Thoracic aorta (tissue), 2 donors: Measurements from ENCODE around the gene CSNK1D. TPM values are rescaled to one million over a fixed set of nuclear protein-coding genes. Genes with fewer than 3 reads are reported as not detected.

Source experiments
- ATAC-seq: fragments of 150-250 bp; one replicate; pipeline ENCODE4 v1.8.0; 2017; ENCODE audit warnings: low read depth; ENCODE audit not compliant: insufficient number of reproducible peaks, low FRiP score
- DNase-seq: peaks from one replicate; pipeline ENCODE4 v3.0.0-alpha.2; 2020; ENCODE audit warnings: low spot score
- H3K27ac ChIP-seq, 2 donors: fragments of 200-600 bp; sonication (generic); 1 replicate in 1 of 2; 2 replicates in 1 of 2; pipeline ENCODE4 v1.5.1; 2016; ENCODE audit warnings: mild to moderate bottlenecking in 2 of 2, moderate library complexity in 2 of 2
- H3K27me3 ChIP-seq: fragments of 200-600 bp; sonication (generic); replicated peaks from 2 replicates; pipeline ENCODE4 v1.6.0; 2016; ENCODE audit warnings: mild to moderate bottlenecking; ENCODE audit not compliant: insufficient read depth
- H3K36me3 ChIP-seq: fragments of 200-600 bp; sonication (generic); one replicate; pipeline ENCODE4 v1.5.1; 2016
- H3K4me1 ChIP-seq, 2 donors: fragments of 200-600 bp; sonication (generic); 1 replicate in 1 of 2; 2 replicates in 1 of 2; pipeline versions ENCODE4 v1.5.1 to v1.6.0; 2016; ENCODE audit warnings: low read depth in 2 of 2, mild to moderate bottlenecking in 1 of 2; ENCODE audit not compliant: control insufficient read depth in 1 of 2
- H3K4me3 ChIP-seq: fragments of 200-600 bp; sonication (generic); 2 replicates; pipeline ENCODE4 v1.5.1; 2016; ENCODE audit warnings: mild to moderate bottlenecking
- H3K9me3 ChIP-seq: fragments of 200-600 bp; sonication (generic); 2 replicates; pipeline ENCODE4 v1.5.1; 2016
- total RNA-seq, 2 donors: library from RNA; depleted of rRNA; stranded (reverse); fragments of >200 nt; gene quantifications; one replicate each; pipeline versions ENCODE4 v1.1.0 to v1.2.3, GENCODE V29; 2016
- TF ChIP-seq, protein P1 (sequence below): fragments of 200-600 bp; sonication (generic); IDR thresholded peaks from one replicate; pipeline ENCODE4 v1.5.1; 2019; ENCODE audit warnings: antibody characterized with exemption

The CSNK1D gene
- total RNA-seq, 2 donors from 2014 or later = 69.5 to 71.9 TPM

- no peak overlapping the region for H3K4me3 ChIP-seq
- H3K9me3 ChIP-seq = no peaks in the 10 kb centered on the region
- no peaks in the 10 kb centered on the region for H3K27me3 ChIP-seq
- ATAC-seq = no peak
- H3K36me3 ChIP-seq = no peaks in the 10 kb centered on the region
- TF ChIP-seq, protein P1, sequence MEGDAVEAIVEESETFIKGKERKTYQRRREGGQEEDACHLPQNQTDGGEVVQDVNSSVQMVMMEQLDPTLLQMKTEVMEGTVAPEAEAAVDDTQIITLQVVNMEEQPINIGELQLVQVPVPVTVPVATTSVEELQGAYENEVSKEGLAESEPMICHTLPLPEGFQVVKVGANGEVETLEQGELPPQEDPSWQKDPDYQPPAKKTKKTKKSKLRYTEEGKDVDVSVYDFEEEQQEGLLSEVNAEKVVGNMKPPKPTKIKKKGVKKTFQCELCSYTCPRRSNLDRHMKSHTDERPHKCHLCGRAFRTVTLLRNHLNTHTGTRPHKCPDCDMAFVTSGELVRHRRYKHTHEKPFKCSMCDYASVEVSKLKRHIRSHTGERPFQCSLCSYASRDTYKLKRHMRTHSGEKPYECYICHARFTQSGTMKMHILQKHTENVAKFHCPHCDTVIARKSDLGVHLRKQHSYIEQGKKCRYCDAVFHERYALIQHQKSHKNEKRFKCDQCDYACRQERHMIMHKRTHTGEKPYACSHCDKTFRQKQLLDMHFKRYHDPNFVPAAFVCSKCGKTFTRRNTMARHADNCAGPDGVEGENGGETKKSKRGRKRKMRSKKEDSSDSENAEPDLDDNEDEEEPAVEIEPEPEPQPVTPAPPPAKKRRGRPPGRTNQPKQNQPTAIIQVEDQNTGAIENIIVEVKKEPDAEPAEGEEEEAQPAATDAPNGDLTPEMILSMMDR = no peak
- peaks cover 9 to 26% of the 10 kb centered on the region in 2 donors for H3K4me1 ChIP-seq
- H3K27ac ChIP-seq = no peak overlapping the region
- no peak for DNase-seq
Measured at GRCh38 chr17:82301916-82302567, 28.5 kb upstream of the CSNK1D start.

DNA sequence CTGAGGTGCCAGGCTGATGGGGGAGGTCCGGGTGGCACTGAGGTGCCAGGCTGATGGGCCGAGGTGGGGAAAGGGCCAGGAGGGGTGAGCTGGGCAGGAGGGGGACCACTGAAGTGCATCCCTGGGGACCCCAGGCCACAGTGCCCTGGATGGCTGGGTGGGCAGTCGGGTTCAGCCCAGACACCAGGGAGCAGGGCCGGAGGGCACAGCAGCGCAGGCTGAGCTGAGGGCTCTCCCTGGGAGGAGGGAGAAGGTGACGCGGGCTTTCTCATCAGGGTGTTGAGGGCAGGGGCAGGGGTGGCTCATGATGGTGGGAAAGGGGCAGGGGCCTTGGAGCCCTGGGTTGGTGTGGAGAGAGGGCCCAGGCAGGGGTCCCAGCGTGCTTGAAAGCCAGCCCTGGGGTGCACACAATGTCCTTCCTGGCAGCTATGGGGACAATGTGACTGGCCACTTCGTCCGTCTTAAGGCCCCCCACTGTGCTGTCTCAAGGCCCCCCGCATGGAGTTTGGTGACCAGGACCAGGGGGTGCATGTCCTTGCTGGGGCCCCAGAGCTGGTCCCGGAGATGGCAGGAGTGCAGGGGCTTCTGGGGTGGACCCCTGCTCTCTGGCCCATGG lies 27.9 kb upstream of the CSNK1D start:
- TF ChIP-seq, protein P1 = no peak
- ATAC-seq = no peak
- H3K9me3 ChIP-seq = no peaks in the 10 kb centered on the region
- no peaks in the 10 kb centered on the region for H3K36me3 ChIP-seq
- no peak overlapping the region for H3K27ac ChIP-seq
- no peak for DNase-seq
- peaks cover 11 to 32% of the 10 kb centered on the region in 2 donors for H3K4me1 ChIP-seq
- no peaks in the 10 kb centered on the region for H3K27me3 ChIP-seq
- no peak overlapping the region for H3K4me3 ChIP-seq

DNA sequence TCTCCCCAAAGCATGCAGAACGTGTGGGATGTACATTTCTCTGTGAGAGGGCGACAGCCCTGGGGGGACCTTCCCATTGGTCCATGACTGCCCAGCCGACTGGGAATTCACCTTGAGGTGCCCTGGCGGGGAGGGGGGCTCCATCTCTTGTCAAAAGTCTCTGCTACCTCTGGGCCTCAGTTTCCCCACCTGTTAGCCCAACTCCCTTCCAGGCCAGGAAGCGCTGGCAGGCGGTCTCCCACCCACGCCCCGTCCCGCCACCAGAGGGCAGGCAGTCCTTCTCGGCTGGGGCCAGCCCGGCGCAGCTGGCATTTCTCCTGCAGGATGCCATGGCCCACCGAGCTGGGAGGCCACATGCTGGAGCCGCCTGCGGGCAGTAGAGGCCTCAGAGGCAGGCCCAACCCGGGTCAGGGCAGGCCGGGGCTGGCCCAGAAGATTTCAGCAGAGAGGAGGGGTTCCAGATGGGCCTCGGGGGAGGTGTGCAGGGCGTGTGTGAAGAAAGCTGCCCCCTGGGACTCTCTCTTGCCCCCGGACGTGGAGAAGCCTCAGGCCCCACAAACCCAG lies 27.3 kb upstream of the CSNK1D start:
- Histone ChIP-seq H3K36me3 (no peaks in the 10 kb centered on the region), H3K27ac (no peak overlapping the region), H3K9me3 (no peaks in the 10 kb centered on the region), H3K4me3 (no peak overlapping the region), H3K4me1 (peaks cover 11 to 32% of the 10 kb centered on the region in 2 donors), H3K27me3 (no peaks in the 10 kb centered on the region)
- DNase-seq (no peak), ATAC-seq (no peak)
- TF ChIP-seq, protein P1 = peak; percentile 66

DNA sequence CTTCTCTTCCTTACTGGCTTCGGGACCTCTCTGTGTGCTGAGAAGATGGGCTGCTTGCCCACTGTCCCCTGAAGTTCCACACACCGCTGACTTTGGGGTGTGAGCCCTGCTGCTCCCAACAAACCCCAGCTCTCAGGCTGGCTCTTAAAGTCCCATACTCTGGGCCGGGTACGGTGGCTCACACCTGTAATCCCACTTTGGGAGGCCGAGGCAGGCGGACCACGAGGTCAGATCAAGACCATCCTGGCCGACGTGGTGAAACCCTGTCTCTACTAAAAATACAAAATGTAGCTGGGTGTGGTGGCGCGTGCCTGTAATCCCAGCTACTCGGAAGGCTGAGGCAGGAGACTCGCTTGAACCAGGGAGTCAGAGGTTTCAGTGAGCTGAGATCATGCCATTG lies 26.7 kb upstream of the CSNK1D start:
- Histone ChIP-seq H3K27ac (no peak overlapping the region), H3K9me3 (no peaks in the 10 kb centered on the region), H3K36me3 (no peaks in the 10 kb centered on the region), H3K4me1 (peaks cover 11 to 32% of the 10 kb centered on the region in 2 donors), H3K4me3 (no peak overlapping the region), H3K27me3 (no peaks in the 10 kb centered on the region)
- TF ChIP-seq, protein P1 = no peak
- no peak for ATAC-seq
- no peak for DNase-seq

DNA sequence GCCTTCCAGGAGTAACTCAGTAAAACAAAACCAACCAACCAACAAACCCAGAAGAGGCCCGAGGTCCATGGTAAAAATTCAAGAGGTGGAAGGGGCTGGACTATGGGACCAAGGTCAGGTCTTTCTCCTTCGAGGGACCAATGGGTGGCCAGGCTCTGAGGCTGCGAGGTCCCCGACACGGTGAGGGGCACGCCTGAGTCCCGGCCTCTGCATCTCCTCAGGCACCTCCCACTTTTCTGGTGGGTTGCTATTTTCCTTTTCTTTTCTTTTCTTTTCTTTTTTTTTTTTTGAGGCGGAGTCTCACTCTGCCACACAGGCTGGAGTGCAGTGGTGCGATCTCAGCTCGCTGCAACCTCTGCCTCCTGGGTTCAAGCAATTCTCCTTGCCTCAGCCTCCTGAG lies 26.0 kb upstream of the CSNK1D start:
- TF ChIP-seq, protein P1 = no peak
- no peak for ATAC-seq
- no peaks in the 10 kb centered on the region for H3K36me3 ChIP-seq
- H3K27me3 ChIP-seq = no peaks in the 10 kb centered on the region
- H3K4me3 ChIP-seq = no peak overlapping the region
- DNase-seq = no peak
- H3K9me3 ChIP-seq = no peaks in the 10 kb centered on the region
- peak overlapping the region in 1 of 2 donors; percentile 72 for H3K27ac ChIP-seq
- peaks cover 12 to 36% of the 10 kb centered on the region in 2 donors for H3K4me1 ChIP-seq
